T47D (cell line): Measurements from ENCODE around the gene FCER2.
A peak's percentile ranks its signal among the peaks of the same experiment; 100 is the strongest.
"Not testable (repeated sequence)": the region's sequence is repeated elsewhere in the genome, so short reads cannot be mapped to it uniquely, and the experiment has no call there.

Source experiments
- DNase-seq, 2 experiments: peaks; one replicate each; pipeline versions ENCODE4 v3.0.0 to v3.0.0-alpha.2; 2011 to 2012; ENCODE audit warnings: low read depth in 1 of 2, low spot score in 1 of 2
- JUND ChIP-seq: IDR thresholded peaks from 2 replicates; pipeline ENCODE4 v1.6.1; 2012; ENCODE audit warnings: low read depth
- in situ Hi-C: cut with HindIII; loops from 2 replicates; pipeline ENCODE4 v1.10.0; 2016; ENCODE audit warnings: low sequenced_read_pairs, low pct_unique_long_range_greater_than_20kb

FCER2 gene

GRCh38 chr19:7701654-7702457, at the start of gene FCER2:
TSS of gene FCER2 (minus strand) at chr19:7702131. CDS start at chr19:7699760, 2,371 bp downstream.
- DNase-seq: no peak
- in situ Hi-C loops: no loop called here
- TF ChIP-seq JUND: no peak

GRCh38 chr19:7751157-7751783, 49.3 kb upstream of the FCER2 start:
- in situ Hi-C loops: no loop called here
- TF ChIP-seq JUND: no peak
- no peak for DNase-seq

- in situ Hi-C loops: no loop called here
- peak; percentile 43 to 89 for DNase-seq
- no peak for TF ChIP-seq JUND
These were observed 46.8 kb upstream of the FCER2 start for GRCh38 chr19:7748756-7749155.

GRCh38 chr19:7748171-7748570, 46.2 kb upstream of the FCER2 start:
- TF ChIP-seq JUND: no peak

GRCh38 chr19:7746903-7747884, 45.3 kb upstream of the FCER2 start, which contains the start of gene CD209:
TSS of gene CD209 (minus strand) at chr19:7747534. CDS start at chr19:7747511, 23 bp downstream.
- no peak for DNase-seq
- in situ Hi-C loops: no loop called here
- no peak for TF ChIP-seq JUND

More at GRCh38 chr19:7748171-7748570, 46.2 kb upstream of the FCER2 start:
- DNase-seq: no peak
- in situ Hi-C loops: no loop called here

- DNase-seq, in situ Hi-C loops: not testable (repeated sequence)
These were observed 44.4 kb upstream of the FCER2 start for GRCh38 chr19:7746306-7746705.

GRCh38 chr19:7744871-7745650, 43.1 kb upstream of the FCER2 start:
- in situ Hi-C loops: no loop called here
- no peak for TF ChIP-seq JUND
- no peak for DNase-seq

- TF ChIP-seq JUND: no peak
- in situ Hi-C loops: no loop called here
- DNase-seq: no peak
These were observed 42.4 kb upstream of the FCER2 start for GRCh38 chr19:7744199-7744786.

GRCh38 chr19:7743425-7743841, 41.5 kb upstream of the FCER2 start:
- TF ChIP-seq JUND: no peak
- in situ Hi-C loops: no loop called here
- DNase-seq: no peak

GRCh38 chr19:7742991-7743390, 41.1 kb upstream of the FCER2 start:
- in situ Hi-C loops: no loop called here
- no peak for DNase-seq
- no peak for TF ChIP-seq JUND

GRCh38 chr19:7742575-7742974, 40.6 kb upstream of the FCER2 start:
- TF ChIP-seq JUND: no peak
- DNase-seq: no peak
- in situ Hi-C loops: no loop called here
